Occipital lobe (tissue), 2 donors: ENCODE data around the gene HERPUD2. TPM values are rescaled to one million over a fixed set of nuclear protein-coding genes. Genes with fewer than 3 reads are reported as not detected.
"Not testable (repeated sequence)": the region's sequence is repeated elsewhere in the genome, so short reads cannot be mapped to it uniquely, and the experiment has no call there.

ENCODE experiments used
- DNase-seq: peaks from one replicate; lab custom pipeline; 2025; lab: John Stamatoyannopoulos, UW
- total RNA-seq: library from RNA; depleted of rRNA; stranded (reverse); fragments of >200 nt; gene quantifications from one replicate; pipeline ENCODE4 v1.2.3, GENCODE V29; 2014

HERPUD2 gene
- total RNA-seq, 1 donor from 2014 or later = 22.5 TPM

- no peak for DNase-seq
Observed at GRCh38 chr7:35714862-35715261, 19.9 kb upstream of the HERPUD2 start.

- no peak for DNase-seq
Observed at GRCh38 chr7:35714407-35714806, 19.5 kb upstream of the HERPUD2 start.

- DNase-seq = no peak
Observed at GRCh38 chr7:35712563-35713226, 17.8 kb upstream of the HERPUD2 start.

GRCh38 chr7:35707422-35707821 is 12.5 kb upstream of the HERPUD2 start:
- DNase-seq = no peak

- DNase-seq = no peak
Observed at GRCh38 chr7:35705932-35706461, 11.1 kb upstream of the HERPUD2 start.

- no peak for DNase-seq
Observed at GRCh38 chr7:35704261-35704660, 9.3 kb upstream of the HERPUD2 start.

- no peak for DNase-seq
Observed at GRCh38 chr7:35702541-35702940, 7.6 kb upstream of the HERPUD2 start.

- no peak for DNase-seq
Observed at GRCh38 chr7:35701287-35701900, 6.5 kb upstream of the HERPUD2 start.

- DNase-seq = no peak
Observed at GRCh38 chr7:35700865-35701264, 5.9 kb upstream of the HERPUD2 start.

- DNase-seq = no peak
Observed at GRCh38 chr7:35700333-35700732, 5.4 kb upstream of the HERPUD2 start.

GRCh38 chr7:35699796-35700305 is 4.9 kb upstream of the HERPUD2 start:
- no peak for DNase-seq

GRCh38 chr7:35698382-35698781 is 3.4 kb upstream of the HERPUD2 start:
- not testable (repeated sequence) for DNase-seq

- DNase-seq = no peak
Observed at GRCh38 chr7:35697414-35698175, 2.7 kb upstream of the HERPUD2 start.

- DNase-seq = no peak
Observed at GRCh38 chr7:35695987-35696386, 1.1 kb upstream of the HERPUD2 start.

- no peak for DNase-seq
Observed at GRCh38 chr7:35695473-35695850, 527 bp upstream of the HERPUD2 start.

GRCh38 chr7:35694161-35694783 is 663 bp downstream of the HERPUD2 start:
- DNase-seq = no peak

- DNase-seq = no peak
Observed at GRCh38 chr7:35691827-35692307, 3.1 kb downstream of the HERPUD2 start.

- DNase-seq = no peak
Observed at GRCh38 chr7:35691366-35691765, 3.6 kb downstream of the HERPUD2 start.

GRCh38 chr7:35690614-35691013 is 4.3 kb downstream of the HERPUD2 start:
- not testable (repeated sequence) for DNase-seq

- no peak for DNase-seq
Observed at GRCh38 chr7:35685781-35686180, 9.2 kb downstream of the HERPUD2 start.

- DNase-seq = no peak
Observed at GRCh38 chr7:35681231-35682029, 13.5 kb downstream of the HERPUD2 start.
